ENCODE data around the gene MBD3L1.

The MBD3L1 gene

GRCh38 chr19:8866344-8866743, 34.2 kb downstream of the MBD3L1 start:
- DNase-seq (ENCODE audit: low spot score) = no peak
- TF ChIP-seq, protein P1, sequence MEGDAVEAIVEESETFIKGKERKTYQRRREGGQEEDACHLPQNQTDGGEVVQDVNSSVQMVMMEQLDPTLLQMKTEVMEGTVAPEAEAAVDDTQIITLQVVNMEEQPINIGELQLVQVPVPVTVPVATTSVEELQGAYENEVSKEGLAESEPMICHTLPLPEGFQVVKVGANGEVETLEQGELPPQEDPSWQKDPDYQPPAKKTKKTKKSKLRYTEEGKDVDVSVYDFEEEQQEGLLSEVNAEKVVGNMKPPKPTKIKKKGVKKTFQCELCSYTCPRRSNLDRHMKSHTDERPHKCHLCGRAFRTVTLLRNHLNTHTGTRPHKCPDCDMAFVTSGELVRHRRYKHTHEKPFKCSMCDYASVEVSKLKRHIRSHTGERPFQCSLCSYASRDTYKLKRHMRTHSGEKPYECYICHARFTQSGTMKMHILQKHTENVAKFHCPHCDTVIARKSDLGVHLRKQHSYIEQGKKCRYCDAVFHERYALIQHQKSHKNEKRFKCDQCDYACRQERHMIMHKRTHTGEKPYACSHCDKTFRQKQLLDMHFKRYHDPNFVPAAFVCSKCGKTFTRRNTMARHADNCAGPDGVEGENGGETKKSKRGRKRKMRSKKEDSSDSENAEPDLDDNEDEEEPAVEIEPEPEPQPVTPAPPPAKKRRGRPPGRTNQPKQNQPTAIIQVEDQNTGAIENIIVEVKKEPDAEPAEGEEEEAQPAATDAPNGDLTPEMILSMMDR (conservative IDR thresholded peaks at IDR 0.05; ENCODE audit: low read depth) = no peak
- no peak overlapping the region for H3K27ac ChIP-seq
- ChIA-PET CTCF (no interaction called here), POLR2A (ENCODE audit: low non-redundant PET) (no interaction called here)

GRCh38 chr19:8877854-8878705, 45.9 kb downstream of the MBD3L1 start:
- ChIA-PET POLR2A (ENCODE audit: low non-redundant PET) (no interaction called here), CTCF (no interaction called here)
- TF ChIP-seq, protein P1 (conservative IDR thresholded peaks at IDR 0.05; ENCODE audit: low read depth) = no peak
- DNase-seq (ENCODE audit: low spot score) = no peak
- H3K27ac ChIP-seq = no peak overlapping the region

DNA sequence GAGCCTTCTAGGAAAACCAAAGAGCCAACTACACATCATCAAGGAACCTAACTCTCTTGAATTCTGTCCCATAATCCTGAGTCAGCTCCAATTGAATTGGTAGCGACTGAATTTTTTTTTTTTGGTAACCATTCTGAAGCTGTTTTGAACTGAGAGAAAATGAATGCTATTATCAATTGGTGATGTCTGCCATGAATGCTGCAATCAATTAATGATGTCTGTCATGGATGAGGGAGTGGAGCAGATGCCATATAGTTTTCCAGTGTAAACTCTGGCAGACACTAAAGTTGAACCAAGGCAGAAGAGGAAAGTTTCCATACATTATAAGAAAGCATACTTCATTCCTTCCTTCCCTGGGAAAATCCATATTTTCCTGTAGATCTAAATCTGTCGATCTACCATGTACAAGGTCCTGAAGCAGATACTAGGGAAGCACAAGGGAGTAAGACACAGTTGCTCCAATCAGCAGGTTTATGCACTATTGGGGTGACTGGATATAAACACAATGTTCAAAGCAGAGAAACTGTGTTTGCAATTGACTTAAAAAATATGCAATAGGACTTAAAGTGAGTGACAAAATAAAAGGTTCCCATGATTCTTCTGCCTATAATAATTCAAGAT, 48.8 kb downstream of the MBD3L1 start:
- DNase-seq (ENCODE audit: low spot score) = no peak
- POLR2A ChIA-PET (ENCODE audit: low non-redundant PET) = no interaction called here
- CTCF ChIA-PET = no interaction called here
- no peak overlapping the region for H3K27ac ChIP-seq
- TF ChIP-seq, protein P1 (conservative IDR thresholded peaks at IDR 0.05; ENCODE audit: low read depth) = no peak

DNA sequence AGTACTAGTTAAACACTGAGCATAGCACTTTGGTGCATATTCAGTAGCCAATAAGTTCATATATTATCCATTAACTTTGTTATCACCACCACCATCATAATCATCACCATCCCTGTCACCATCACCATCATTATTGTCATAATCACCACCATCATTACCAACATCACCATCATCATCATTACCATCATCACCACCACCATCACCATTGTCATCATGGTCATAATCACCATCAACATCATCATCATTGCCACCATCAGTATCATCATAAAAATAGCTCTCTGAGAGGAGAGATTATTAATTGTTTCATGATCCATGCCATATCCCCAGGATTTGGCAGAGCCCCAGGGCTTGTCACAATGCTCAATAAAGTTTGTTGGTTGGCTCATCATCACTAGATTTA, 49.3 kb downstream of the MBD3L1 start:
- POLR2A ChIA-PET (ENCODE audit: low non-redundant PET) = no interaction called here
- no peak overlapping the region for H3K27ac ChIP-seq
- TF ChIP-seq, protein P1 (conservative IDR thresholded peaks at IDR 0.05; ENCODE audit: low read depth) = no peak
- CTCF ChIA-PET = no interaction called here
- no peak for DNase-seq (ENCODE audit: low spot score)

GRCh38 chr19:8884416-8884815, 52.2 kb downstream of the MBD3L1 start:
- no peak for DNase-seq (ENCODE audit: low spot score)
- ChIA-PET POLR2A (ENCODE audit: low non-redundant PET) (no interaction called here), CTCF (no interaction called here)
- TF ChIP-seq, protein P1 (conservative IDR thresholded peaks at IDR 0.05; ENCODE audit: low read depth) = no peak
- no peak overlapping the region for H3K27ac ChIP-seq

DNA sequence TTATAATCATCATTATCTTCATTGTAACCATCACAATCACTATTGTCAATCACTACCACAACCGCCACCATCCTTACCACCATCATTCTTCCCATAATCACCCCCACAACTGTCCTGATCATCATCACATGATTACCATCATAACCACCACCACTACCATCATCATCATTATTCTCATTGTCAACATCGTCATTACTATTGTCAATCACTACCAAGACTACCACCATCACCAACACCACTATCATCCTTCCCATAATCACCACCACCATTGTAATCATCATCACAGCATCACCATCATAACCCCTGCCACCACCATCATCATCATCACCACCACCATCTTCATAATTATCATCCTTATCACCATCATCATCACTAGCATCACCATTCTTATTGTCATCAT, 55.2 kb downstream of the MBD3L1 start:
- ChIA-PET CTCF (no interaction called here), POLR2A (ENCODE audit: low non-redundant PET) (no interaction called here)
- DNase-seq (ENCODE audit: low spot score) = no peak
- no peak overlapping the region for H3K27ac ChIP-seq
- TF ChIP-seq, protein P1 (conservative IDR thresholded peaks at IDR 0.05; ENCODE audit: low read depth) = no peak

Data from RWPE1 (cell line).